ENCODE data around the gene GRAMD1A.

Gene GRAMD1A

DNA sequence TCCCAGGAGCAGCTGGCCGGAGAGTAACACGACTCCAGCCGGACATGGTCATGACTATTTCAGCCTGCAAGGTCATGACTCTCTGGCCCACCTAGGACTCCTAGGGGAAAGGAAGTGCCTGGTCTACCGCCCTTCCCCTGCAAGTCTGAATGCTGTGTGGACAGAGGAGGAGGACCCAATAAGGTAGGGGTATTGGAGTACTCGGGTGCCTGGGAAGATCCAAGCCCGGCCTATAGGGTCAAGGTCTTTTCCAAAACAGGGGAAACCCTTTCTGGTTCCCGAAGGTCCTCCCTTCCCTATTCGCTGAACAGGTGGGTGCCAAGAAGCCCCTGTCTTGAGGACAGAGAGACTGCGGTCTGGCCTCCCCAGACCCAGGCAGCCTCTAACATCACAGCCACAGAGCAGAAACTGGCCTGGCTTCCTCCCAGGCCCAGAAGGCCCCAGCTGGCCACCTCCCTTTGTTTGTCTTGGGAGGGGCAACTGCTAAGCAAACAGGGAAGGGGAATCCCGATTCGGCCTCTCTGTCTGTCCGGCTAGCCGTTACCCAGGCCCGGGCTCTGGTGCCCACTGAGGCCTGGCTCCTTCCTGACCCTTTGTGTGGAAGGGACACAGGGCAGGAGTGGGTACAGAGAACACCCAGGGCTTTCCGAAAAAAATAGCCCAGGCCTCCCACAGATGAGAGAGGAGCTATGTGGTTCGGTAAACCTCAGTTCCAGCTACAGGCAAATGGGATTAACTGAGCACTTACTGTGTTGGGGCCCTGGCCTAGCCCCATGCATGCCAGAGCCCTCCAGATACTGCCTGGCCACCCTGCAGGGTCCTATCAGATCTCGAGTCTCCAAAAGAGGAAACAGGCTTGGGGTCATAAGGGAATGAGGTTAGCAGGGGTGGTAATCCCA is 5.2 kb upstream of the GRAMD1A start:
- no peak for ATAC-seq
- TF ChIP-seq GLIS3 (CRISPR knock-in tag; IDR thresholded peaks at IDR 0.05) (no peak), OSR1 (CRISPR knock-in tag; IDR thresholded peaks at IDR 0.05) (no peak), ARNTL (CRISPR knock-in tag; IDR thresholded peaks at IDR 0.05; ENCODE audit: borderline replicate concordance, low read depth) (no peak), TCF4 (CRISPR knock-in tag; IDR thresholded peaks at IDR 0.05; ENCODE audit: borderline replicate concordance) (no peak), ZNF70 (CRISPR knock-in tag; IDR thresholded peaks at IDR 0.05) (no peak), BACH2 (CRISPR knock-in tag; IDR thresholded peaks at IDR 0.05; ENCODE audit: borderline replicate concordance) (no peak), SNAI2 (CRISPR knock-in tag; IDR thresholded peaks at IDR 0.05) (no peak), TOX (CRISPR knock-in tag; IDR thresholded peaks at IDR 0.05; ENCODE audit: borderline replicate concordance) (no peak), RARB (CRISPR knock-in tag; IDR thresholded peaks at IDR 0.05) (no peak), ZC3H10 (CRISPR knock-in tag; IDR thresholded peaks at IDR 0.05) (no peak), ESRRG (CRISPR knock-in tag; IDR thresholded peaks at IDR 0.05) (no peak), ZNF565 (CRISPR knock-in tag; conservative IDR thresholded peaks at IDR 0.05; ENCODE audit: low read depth) (no peak), ISL1 (CRISPR knock-in tag; IDR thresholded peaks at IDR 0.05) (no peak), ZFP30 (CRISPR knock-in tag; IDR thresholded peaks at IDR 0.05) (no peak)
- TF ChIP-seq, protein P1, sequence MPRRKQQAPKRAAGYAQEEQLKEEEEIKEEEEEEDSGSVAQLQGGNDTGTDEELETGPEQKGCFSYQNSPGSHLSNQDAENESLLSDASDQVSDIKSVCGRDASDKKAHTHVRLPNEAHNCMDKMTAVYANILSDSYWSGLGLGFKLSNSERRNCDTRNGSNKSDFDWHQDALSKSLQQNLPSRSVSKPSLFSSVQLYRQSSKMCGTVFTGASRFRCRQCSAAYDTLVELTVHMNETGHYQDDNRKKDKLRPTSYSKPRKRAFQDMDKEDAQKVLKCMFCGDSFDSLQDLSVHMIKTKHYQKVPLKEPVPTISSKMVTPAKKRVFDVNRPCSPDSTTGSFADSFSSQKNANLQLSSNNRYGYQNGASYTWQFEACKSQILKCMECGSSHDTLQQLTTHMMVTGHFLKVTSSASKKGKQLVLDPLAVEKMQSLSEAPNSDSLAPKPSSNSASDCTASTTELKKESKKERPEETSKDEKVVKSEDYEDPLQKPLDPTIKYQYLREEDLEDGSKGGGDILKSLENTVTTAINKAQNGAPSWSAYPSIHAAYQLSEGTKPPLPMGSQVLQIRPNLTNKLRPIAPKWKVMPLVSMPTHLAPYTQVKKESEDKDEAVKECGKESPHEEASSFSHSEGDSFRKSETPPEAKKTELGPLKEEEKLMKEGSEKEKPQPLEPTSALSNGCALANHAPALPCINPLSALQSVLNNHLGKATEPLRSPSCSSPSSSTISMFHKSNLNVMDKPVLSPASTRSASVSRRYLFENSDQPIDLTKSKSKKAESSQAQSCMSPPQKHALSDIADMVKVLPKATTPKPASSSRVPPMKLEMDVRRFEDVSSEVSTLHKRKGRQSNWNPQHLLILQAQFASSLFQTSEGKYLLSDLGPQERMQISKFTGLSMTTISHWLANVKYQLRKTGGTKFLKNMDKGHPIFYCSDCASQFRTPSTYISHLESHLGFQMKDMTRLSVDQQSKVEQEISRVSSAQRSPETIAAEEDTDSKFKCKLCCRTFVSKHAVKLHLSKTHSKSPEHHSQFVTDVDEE (CRISPR knock-in tag; IDR thresholded peaks at IDR 0.05): no peak
- TF ChIP-seq, protein P2, sequence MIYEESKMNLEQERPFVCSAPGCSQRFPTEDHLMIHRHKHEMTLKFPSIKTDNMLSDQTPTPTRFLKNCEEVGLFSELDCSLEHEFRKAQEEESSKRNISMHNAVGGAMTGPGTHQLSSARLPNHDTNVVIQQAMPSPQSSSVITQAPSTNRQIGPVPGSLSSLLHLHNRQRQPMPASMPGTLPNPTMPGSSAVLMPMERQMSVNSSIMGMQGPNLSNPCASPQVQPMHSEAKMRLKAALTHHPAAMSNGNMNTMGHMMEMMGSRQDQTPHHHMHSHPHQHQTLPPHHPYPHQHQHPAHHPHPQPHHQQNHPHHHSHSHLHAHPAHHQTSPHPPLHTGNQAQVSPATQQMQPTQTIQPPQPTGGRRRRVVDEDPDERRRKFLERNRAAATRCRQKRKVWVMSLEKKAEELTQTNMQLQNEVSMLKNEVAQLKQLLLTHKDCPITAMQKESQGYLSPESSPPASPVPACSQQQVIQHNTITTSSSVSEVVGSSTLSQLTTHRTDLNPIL (CRISPR knock-in tag; IDR thresholded peaks at IDR 0.05; ENCODE audit: low read depth): no peak
- TF ChIP-seq, protein P3, sequence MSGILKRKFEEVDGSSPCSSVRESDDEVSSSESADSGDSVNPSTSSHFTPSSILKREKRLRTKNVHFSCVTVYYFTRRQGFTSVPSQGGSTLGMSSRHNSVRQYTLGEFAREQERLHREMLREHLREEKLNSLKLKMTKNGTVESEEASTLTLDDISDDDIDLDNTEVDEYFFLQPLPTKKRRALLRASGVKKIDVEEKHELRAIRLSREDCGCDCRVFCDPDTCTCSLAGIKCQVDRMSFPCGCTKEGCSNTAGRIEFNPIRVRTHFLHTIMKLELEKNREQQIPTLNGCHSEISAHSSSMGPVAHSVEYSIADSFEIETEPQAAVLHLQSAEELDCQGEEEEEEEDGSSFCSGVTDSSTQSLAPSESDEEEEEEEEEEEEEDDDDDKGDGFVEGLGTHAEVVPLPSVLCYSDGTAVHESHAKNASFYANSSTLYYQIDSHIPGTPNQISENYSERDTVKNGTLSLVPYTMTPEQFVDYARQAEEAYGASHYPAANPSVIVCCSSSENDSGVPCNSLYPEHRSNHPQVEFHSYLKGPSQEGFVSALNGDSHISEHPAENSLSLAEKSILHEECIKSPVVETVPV (CRISPR knock-in tag; IDR thresholded peaks at IDR 0.05): no peak
- TF ChIP-seq, protein P4, sequence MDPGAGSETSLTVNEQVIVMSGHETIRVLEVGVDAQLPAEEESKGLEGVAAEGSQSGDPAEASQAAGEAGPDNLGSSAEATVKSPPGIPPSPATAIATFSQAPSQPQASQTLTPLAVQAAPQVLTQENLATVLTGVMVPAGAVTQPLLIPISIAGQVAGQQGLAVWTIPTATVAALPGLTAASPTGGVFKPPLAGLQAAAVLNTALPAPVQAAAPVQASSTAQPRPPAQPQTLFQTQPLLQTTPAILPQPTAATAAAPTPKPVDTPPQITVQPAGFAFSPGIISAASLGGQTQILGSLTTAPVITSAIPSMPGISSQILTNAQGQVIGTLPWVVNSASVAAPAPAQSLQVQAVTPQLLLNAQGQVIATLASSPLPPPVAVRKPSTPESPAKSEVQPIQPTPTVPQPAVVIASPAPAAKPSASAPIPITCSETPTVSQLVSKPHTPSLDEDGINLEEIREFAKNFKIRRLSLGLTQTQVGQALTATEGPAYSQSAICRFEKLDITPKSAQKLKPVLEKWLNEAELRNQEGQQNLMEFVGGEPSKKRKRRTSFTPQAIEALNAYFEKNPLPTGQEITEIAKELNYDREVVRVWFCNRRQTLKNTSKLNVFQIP (CRISPR knock-in tag; IDR thresholded peaks at IDR 0.05; ENCODE audit: borderline replicate concordance, low read depth): no peak
- TF ChIP-seq, protein P5, sequence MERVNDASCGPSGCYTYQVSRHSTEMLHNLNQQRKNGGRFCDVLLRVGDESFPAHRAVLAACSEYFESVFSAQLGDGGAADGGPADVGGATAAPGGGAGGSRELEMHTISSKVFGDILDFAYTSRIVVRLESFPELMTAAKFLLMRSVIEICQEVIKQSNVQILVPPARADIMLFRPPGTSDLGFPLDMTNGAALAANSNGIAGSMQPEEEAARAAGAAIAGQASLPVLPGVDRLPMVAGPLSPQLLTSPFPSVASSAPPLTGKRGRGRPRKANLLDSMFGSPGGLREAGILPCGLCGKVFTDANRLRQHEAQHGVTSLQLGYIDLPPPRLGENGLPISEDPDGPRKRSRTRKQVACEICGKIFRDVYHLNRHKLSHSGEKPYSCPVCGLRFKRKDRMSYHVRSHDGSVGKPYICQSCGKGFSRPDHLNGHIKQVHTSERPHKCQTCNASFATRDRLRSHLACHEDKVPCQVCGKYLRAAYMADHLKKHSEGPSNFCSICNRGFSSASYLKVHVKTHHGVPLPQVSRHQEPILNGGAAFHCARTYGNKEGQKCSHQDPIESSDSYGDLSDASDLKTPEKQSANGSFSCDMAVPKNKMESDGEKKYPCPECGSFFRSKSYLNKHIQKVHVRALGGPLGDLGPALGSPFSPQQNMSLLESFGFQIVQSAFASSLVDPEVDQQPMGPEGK (CRISPR knock-in tag; IDR thresholded peaks at IDR 0.05; ENCODE audit: borderline replicate concordance): no peak

DNA sequence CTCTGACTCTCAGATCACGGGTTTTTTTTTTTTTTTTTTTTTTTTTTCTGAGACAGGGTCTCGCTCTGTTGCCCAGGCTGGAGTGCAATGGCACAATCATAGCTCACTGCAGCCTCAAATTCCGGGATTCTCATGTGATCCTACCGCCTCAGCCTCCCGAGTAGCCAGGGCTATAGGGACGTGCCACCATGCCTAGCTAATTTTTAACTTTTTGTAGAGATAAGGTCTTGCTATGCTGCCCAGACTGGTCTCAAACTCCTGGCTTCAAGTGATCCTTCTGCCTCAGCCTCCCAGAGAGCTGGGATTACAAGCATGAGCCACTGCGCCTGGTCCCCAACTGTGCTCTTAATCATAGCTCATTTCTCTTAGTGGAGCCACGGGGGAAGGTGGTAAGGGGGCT is 4.6 kb upstream of the GRAMD1A start:
- no peak for ATAC-seq
- TF ChIP-seq, protein P3 (CRISPR knock-in tag; IDR thresholded peaks at IDR 0.05): no peak
- no peak for TF ChIP-seq GLIS3 (CRISPR knock-in tag; IDR thresholded peaks at IDR 0.05)
- TF ChIP-seq, protein P5 (CRISPR knock-in tag; IDR thresholded peaks at IDR 0.05; ENCODE audit: borderline replicate concordance): no peak
- no peak for TF ChIP-seq ZNF70 (CRISPR knock-in tag; IDR thresholded peaks at IDR 0.05)
- no peak for TF ChIP-seq CSDC2 (CRISPR knock-in tag; IDR thresholded peaks at IDR 0.05)
- TF ChIP-seq, protein P2 (CRISPR knock-in tag; IDR thresholded peaks at IDR 0.05; ENCODE audit: low read depth): no peak
- TF ChIP-seq ESRRG (CRISPR knock-in tag; IDR thresholded peaks at IDR 0.05): no peak
- TF ChIP-seq OSR1 (CRISPR knock-in tag; IDR thresholded peaks at IDR 0.05): no peak
- TF ChIP-seq ARNTL (CRISPR knock-in tag; IDR thresholded peaks at IDR 0.05; ENCODE audit: borderline replicate concordance, low read depth): no peak
- TF ChIP-seq SNAI2 (CRISPR knock-in tag; IDR thresholded peaks at IDR 0.05): no peak
- TF ChIP-seq RARB (CRISPR knock-in tag; IDR thresholded peaks at IDR 0.05): no peak
- no peak for TF ChIP-seq TCF4 (CRISPR knock-in tag; IDR thresholded peaks at IDR 0.05; ENCODE audit: borderline replicate concordance)
- no peak for TF ChIP-seq ZFP30 (CRISPR knock-in tag; IDR thresholded peaks at IDR 0.05)
